H1 (cell line): ENCODE data around the gene CDCA5. TPM values are rescaled to one million over a fixed set of nuclear protein-coding genes. Genes with fewer than 3 reads are reported as not detected.

ENCODE experiments used
- CTCF ChIA-PET: fragments of 300-600 bp; sonication (Branson Sonifier 250); formaldehyde crosslinking; loops from one replicate; lab custom pipeline; 2021; ENCODE audit not compliant: partially characterized antibody; lab: Charles Lee
- POLR2A ChIA-PET: fragments of 300-600 bp; sonication (Branson Sonifier 250); formaldehyde crosslinking; loops from one replicate; lab custom pipeline; 2021; ENCODE audit warnings: inconsistent platforms; ENCODE audit not compliant: partially characterized antibody; lab: Charles Lee
- DNase-seq, 2 experiments: peaks; one replicate each; pipeline versions ENCODE4 v3.0.0 to v3.0.0-alpha.2; 2010 to 2022; ENCODE audit warnings: low spot score in 2 of 2, low read depth in 1 of 2, mixed read lengths in 1 of 2
- FAIRE-seq: peaks from 2 replicates; lab custom pipeline; 2011; peaks lifted over from hg19 to GRCh38; lab: Jason Lieb, UNC
- H2AFZ ChIP-seq: 2 replicates; pipeline ENCODE4 v1.8.1; 2012; ENCODE audit warnings: low read length, inconsistent platforms
- H2AK5ac ChIP-seq: 2 replicates; pipeline ENCODE4 v1.6.1; 2013; ENCODE audit warnings: low read depth, low read length
- H2BK120ac ChIP-seq: replicated peaks from 2 replicates; pipeline ENCODE3; 2013; ENCODE audit warnings: low read depth, low read length, inconsistent platforms
- H2BK12ac ChIP-seq: 2 replicates; pipeline ENCODE4 v1.6.1; 2013; ENCODE audit warnings: low read depth, low read length
- H2BK15ac ChIP-seq: 2 replicates; pipeline ENCODE4 v1.6.1; 2013; ENCODE audit warnings: low read length
- H2BK20ac ChIP-seq: 2 replicates; pipeline ENCODE4 v1.6.1; 2013; ENCODE audit warnings: low read length
- H2BK5ac ChIP-seq: 2 replicates; pipeline ENCODE4 v1.6.1; 2013; ENCODE audit warnings: low read depth, low read length
- H3K14ac ChIP-seq: 2 replicates; pipeline ENCODE4 v1.6.1; 2013; ENCODE audit warnings: inconsistent platforms; ENCODE audit not compliant: insufficient read length
- H3K18ac ChIP-seq: 2 replicates; pipeline ENCODE4 v1.6.1; 2013; ENCODE audit warnings: low read length; ENCODE audit errors: extremely low read depth
- H3K23ac ChIP-seq: 2 replicates; pipeline ENCODE4 v1.6.1; 2013; ENCODE audit warnings: inconsistent platforms; ENCODE audit not compliant: insufficient read length
- H3K23me2 ChIP-seq: 2 replicates; pipeline ENCODE4 v1.6.1; 2013; ENCODE audit warnings: low read depth, low read length
- H3K27ac ChIP-seq: 2 replicates; pipeline ENCODE4 v1.6.1; 2011; ENCODE audit warnings: low read depth, low read length, inconsistent platforms
- H3K27me3 ChIP-seq, 4 experiments: replicated peaks in 1 of 4; 1 replicate in 1 of 4; 2 replicates in 3 of 4; pipeline versions ENCODE4 v1.6.1 to v1.8.1; 2011 to 2013; ENCODE audit warnings: low read length in 3 of 4, mild to moderate bottlenecking in 3 of 4, inconsistent platforms in 2 of 4, mixed read lengths in 2 of 4, moderate library complexity in 1 of 4; ENCODE audit not compliant: control insufficient read depth in 3 of 4, insufficient read depth in 3 of 4; ENCODE audit errors: extremely low read depth in 1 of 4
- H3K36me3 ChIP-seq, 4 experiments: 2 replicates each; pipeline versions ENCODE4 v1.6.1 to v1.8.1; 2011 to 2013; ENCODE audit warnings: mild to moderate bottlenecking in 4 of 4, low read length in 3 of 4, moderate library complexity in 2 of 4, control low read depth in 1 of 4, inconsistent platforms in 1 of 4; ENCODE audit not compliant: insufficient read depth in 4 of 4, control insufficient read depth in 2 of 4
- H3K4ac ChIP-seq: replicated peaks from 2 replicates; pipeline ENCODE3; 2013; ENCODE audit warnings: low read length, low read depth, mixed read lengths, inconsistent platforms; ENCODE audit not compliant: insufficient read length
- H3K4me1 ChIP-seq, 4 experiments: replicated peaks in 1 of 4; 1 replicate in 1 of 4; 2 replicates in 3 of 4; pipeline versions ENCODE4 v1.6.1 to v1.8.1; 2011 to 2013; ENCODE audit warnings: low read length in 3 of 4, inconsistent platforms in 2 of 4, mixed read lengths in 1 of 4; ENCODE audit not compliant: insufficient read depth in 4 of 4, control insufficient read depth in 3 of 4
- H3K4me2 ChIP-seq, 2 experiments: 2 replicates each; pipeline versions ENCODE4 v1.6.1 to v1.8.1; 2011 to 2013; ENCODE audit warnings: low read depth in 2 of 2, low read length in 2 of 2, control low read depth in 1 of 2, inconsistent platforms in 1 of 2, mild to moderate bottlenecking in 1 of 2; ENCODE audit not compliant: insufficient read depth in 1 of 2
- H3K4me3 ChIP-seq, 4 experiments: fragments of 200-600, 300-600 bp in 1 of 4; sonication (generic), shearing (Covaris generic), sonication (Bioruptor Twin) in 1 of 4; 2 replicates each; pipeline versions ENCODE4 v1.5.1 to v1.8.1; 2011 to 2016; ENCODE audit warnings: low read length in 4 of 4, low read depth in 3 of 4, control low read depth in 2 of 4, inconsistent platforms in 2 of 4, mild to moderate bottlenecking in 2 of 4, mixed read lengths in 1 of 4, moderate library complexity in 1 of 4; ENCODE audit not compliant: insufficient read depth in 2 of 4; ENCODE audit errors: extremely low read depth in 1 of 4
- H3K56ac ChIP-seq: replicated peaks from 2 replicates; pipeline ENCODE3; 2013; ENCODE audit warnings: low read depth, mild to moderate bottlenecking, mixed read lengths, low read length, inconsistent platforms; ENCODE audit not compliant: insufficient read length
- H3K79me1 ChIP-seq: 2 replicates; pipeline ENCODE4 v1.6.1; 2013; ENCODE audit warnings: low read depth, low read length, control low read depth
- H3K79me2 ChIP-seq, 2 experiments: 2 replicates each; pipeline versions ENCODE4 v1.6.1 to v1.8.1; 2012 to 2013; ENCODE audit warnings: low read length in 2 of 2, mild to moderate bottlenecking in 2 of 2, inconsistent platforms in 1 of 2; ENCODE audit not compliant: insufficient read depth in 2 of 2, control insufficient read depth in 1 of 2
- H3K9ac ChIP-seq, 4 experiments: replicated peaks in 1 of 4; 1 replicate in 1 of 4; 2 replicates in 3 of 4; pipeline versions ENCODE4 v1.6.1 to v1.8.1; 2011 to 2013; ENCODE audit warnings: low read depth in 3 of 4, low read length in 3 of 4, control low read depth in 2 of 4, mild to moderate bottlenecking in 2 of 4, moderate library complexity in 2 of 4, inconsistent platforms in 1 of 4; ENCODE audit errors: extremely low read depth in 1 of 4
- H3K9me3 ChIP-seq, 2 experiments: 2 replicates each; pipeline versions ENCODE4 v1.6.1 to v1.8.1; 2012 to 2013; ENCODE audit warnings: mild to moderate bottlenecking in 2 of 2, moderate library complexity in 2 of 2, control low read depth in 1 of 2, inconsistent platforms in 1 of 2, low read depth in 1 of 2, low read length in 1 of 2, mixed read lengths in 1 of 2; ENCODE audit not compliant: insufficient read depth in 2 of 2
- H4K20me1 ChIP-seq, 2 experiments: replicated peaks in 1 of 2; 2 replicates each; pipeline versions ENCODE3 to v1.8.1; 2011 to 2013; ENCODE audit warnings: inconsistent platforms in 2 of 2, low read length in 2 of 2, mild to moderate bottlenecking in 1 of 2; ENCODE audit not compliant: insufficient read depth in 2 of 2, control insufficient read depth in 1 of 2
- H4K5ac ChIP-seq: 2 replicates; pipeline ENCODE4 v1.6.1; 2013; ENCODE audit warnings: low read length, low read depth, mixed read lengths, inconsistent platforms; ENCODE audit not compliant: insufficient read length
- H4K8ac ChIP-seq: 2 replicates; pipeline ENCODE4 v1.8.0; 2013; ENCODE audit warnings: mild to moderate bottlenecking, moderate library complexity, low read length, inconsistent platforms; ENCODE audit not compliant: insufficient read depth; ENCODE audit errors: extremely low read depth
- H4K91ac ChIP-seq: replicated peaks from 2 replicates; pipeline ENCODE3; 2013; ENCODE audit warnings: low read length, mixed read lengths, inconsistent platforms; ENCODE audit not compliant: insufficient read length
- TCF12 ChIP-seq: IDR thresholded peaks from 2 replicates; pipeline ENCODE4 v1.6.1; 2011; ENCODE audit warnings: low read depth, mild to moderate bottlenecking, low read length
- WGBS, 2 experiments: shearing (Covaris generic) in 1 of 2; methylation state at CpG; one replicate each; pipeline versions ENCODE4 v1.1.6 to v1.1.7; 2013 to 2015; ENCODE audit warnings: low lambda C conversion rate in 2 of 2, mixed read lengths in 2 of 2, inconsistent platforms in 1 of 2, low coverage in 1 of 2, missing lambda C conversion rate in 1 of 2; ENCODE audit not compliant: insufficient replicate concordance in 2 of 2, insufficient coverage in 1 of 2, insufficient read length in 1 of 2; ENCODE audit errors: extremely low coverage in 1 of 2, missing lambda C conversion rate in 1 of 2; 5-methylcytosine and 5-hydroxymethylcytosine counted together
- polyA plus RNA-seq, 7 experiments: library from polyadenylated mRNA; depleted of rRNA in 3 of 7; stranded (reverse) in 5 of 7; unstranded in 2 of 7; fragments of >200 nt in 5 of 7; fragments of 200-250 nt in 2 of 7; gene quantifications; 1 replicate in 5 of 7; 2 replicates in 1 of 7; 4 replicates in 1 of 7; pipeline versions ENCODE4 v1.2.1 to v1.2.3, GENCODE V29; 2011 to 2013; ENCODE audit warnings: missing spikeins in 2 of 7, mixed read lengths in 2 of 7
- total RNA-seq: library from RNA; stranded (reverse); fragmentation: NEBNext Ultra II Directional; extraction: Animal tissue kit (Norgen Biotek cat#: 25700); gene quantifications from 2 replicates; pipeline ENCODE4 v1.2.1, GENCODE V29; 2021

Gene CDCA5
- total and polyA plus RNA-seq, 2 of the 8 experiments (the other 6 are each of a cell fraction or from before 2014, with no cell fraction given): 39.2 to 87.0 TPM

GRCh38 chr11:65107078-65107477 is 23.2 kb upstream of the CDCA5 start:
- H2BK5ac ChIP-seq: no peak overlapping the region
- peaks cover 3% of the 10 kb centered on the region; the same call in 1 of the 2 replicates for H3K23me2 ChIP-seq
- H2AFZ ChIP-seq: no peak overlapping the region
- peaks cover 0 to 13% (median 0%) of the 10 kb centered on the region in 4 experiments; a peak in 2 of 8 replicates for H3K36me3 ChIP-seq
- no peak overlapping the region for H4K8ac ChIP-seq
- no peak overlapping the region for H3K4me2 ChIP-seq
- H3K79me1 ChIP-seq: 0 out of 2 replicates have a peak, but pooled peaks cover 3% of the 10 kb centered on the region
- peaks cover 0 to 10% (median 7%) of the 10 kb centered on the region in 4 experiments; a peak in 6 of 7 replicates for H3K4me1 ChIP-seq
- H4K5ac ChIP-seq: no peak overlapping the region
- CTCF ChIA-PET: interaction anchor here (0.7 to 7.9 kb wide), 5 partner anchors 9 to 93 kb away, joined by 3 to 85 read pairs (median 12); partner anchors contain the start of genes ARL2 and ZNHIT2
- POLR2A ChIA-PET: interaction anchor here (1.2 to 17.4 kb wide), 4 partner anchors 9 to 24 kb away, joined by 5 to 305 read pairs (median 12); partner anchors contain the start of gene SYVN1
- H2BK12ac ChIP-seq: no peak overlapping the region
- no peak overlapping the region for H3K4me3 ChIP-seq
- TF ChIP-seq TCF12: no peak
- TF ChIP-seq, all 59 proteins: peak for 0
- H3K4ac ChIP-seq: no peak overlapping the region
- H3K18ac ChIP-seq: no peak overlapping the region
- H3K56ac ChIP-seq: no peak overlapping the region
- no peak overlapping the region for H2BK20ac ChIP-seq
- no peak overlapping the region for H3K9ac ChIP-seq
- WGBS, 2 experiments: 97% methylated on average over 15 of the region's 15 CpGs; no CpG with 5 or more reads in 1 of the 2 experiments
- H3K9me3 ChIP-seq: no peaks in the 10 kb centered on the region
- H3K79me2 ChIP-seq: no peaks in the 10 kb centered on the region; a peak in 1 of 4 replicates
- H3K27ac ChIP-seq: no peak overlapping the region
- peaks cover 0 to 23% of the 10 kb centered on the region in 2 experiments for H4K20me1 ChIP-seq
- no peak overlapping the region for H2AK5ac ChIP-seq
- peak in 1 of 2 experiments; percentile 39 for DNase-seq
- no peak overlapping the region for H3K23ac ChIP-seq
- no peak overlapping the region for H4K91ac ChIP-seq
- H3K14ac ChIP-seq: no peak overlapping the region
- H2BK120ac ChIP-seq: no peak overlapping the region
- no peaks in the 10 kb centered on the region for H3K27me3 ChIP-seq
- FAIRE-seq: no peak
- H2BK15ac ChIP-seq: no peak overlapping the region
